Gastroesophageal sphincter (tissue), 3 donors: Measurements from ENCODE around the gene SPINK1.

Experiments
- CTCF ChIP-seq, 4 experiments: fragments of 200-600 bp in 2 of 4; fragments of 450-650 bp in 2 of 4; sonication (generic) in 1 of 4; IDR thresholded peaks; one replicate each; pipeline ENCODE4 v1.5.1; 2017 to 2019; ENCODE audit warnings: antibody characterized with exemption in 4 of 4, mild to moderate bottlenecking in 2 of 4, moderate library complexity in 2 of 4
- EP300 ChIP-seq: sonication (generic); formaldehyde crosslinking; IDR thresholded peaks from one replicate; pipeline ENCODE4 v1.6.1; 2017; ENCODE audit warnings: antibody characterized with exemption, mild to moderate bottlenecking
- POLR2A ChIP-seq, 2 donors: fragments of 450-650 bp; IDR thresholded peaks; one replicate each; pipeline ENCODE4 v1.6.1; 2017; ENCODE audit warnings: antibody characterized with exemption in 2 of 2, mild to moderate bottlenecking in 2 of 2, moderate library complexity in 1 of 2

- no peak for TF ChIP-seq CTCF (IDR thresholded peaks at IDR 0.05)
- TF ChIP-seq POLR2A (IDR thresholded peaks at IDR 0.05), result no peak
- TF ChIP-seq EP300, result no peak
Measured at GRCh38 chr5:147801461-147801860, 30.0 kb downstream of the SPINK1 start.
